HEK293T (cell line): ENCODE measurements around the gene KIFBP.

Experiments used
- CTCF ChIA-PET: fragments of 350-600 bp; formaldehyde crosslinking; extraction: SDS; loops from one replicate; lab custom pipeline; 2021; ENCODE audit warnings: antibody characterized with exemption, inconsistent platforms; lab: Yijun Ruan, JAX
- POLR2A ChIA-PET: fragments of 350-600 bp; formaldehyde crosslinking; extraction: SDS; loops from one replicate; lab custom pipeline; 2020; ENCODE audit warnings: antibody characterized with exemption, inconsistent platforms; lab: Yijun Ruan, JAX
- DNase-seq: peaks from one replicate; pipeline ENCODE4 v3.0.0; 2012; ENCODE audit warnings: mixed read lengths; ENCODE audit errors: extremely low spot score
- ARNT ChIP-seq: fragments of 450-650 bp; IDR thresholded peaks from 2 replicates; pipeline ENCODE4 v1.6.1; 2017; ENCODE audit warnings: mild to moderate bottlenecking
- BHLHE40 ChIP-seq: fragments of 450-650 bp; IDR thresholded peaks from 2 replicates; pipeline ENCODE4 v1.6.1; 2016; ENCODE audit warnings: mild to moderate bottlenecking, moderate library complexity, borderline replicate concordance
- CTBP1 ChIP-seq: fragments of 450-650 bp; IDR thresholded peaks from 2 replicates; pipeline ENCODE4 v1.6.1; 2016; ENCODE audit warnings: borderline replicate concordance
- ELF4 ChIP-seq: fragments of 450-650 bp; IDR thresholded peaks from 2 replicates; pipeline ENCODE4 v1.6.1; 2017; ENCODE audit warnings: antibody characterized with exemption
- FOXA1 ChIP-seq: fragments of 450-650 bp; IDR thresholded peaks from 2 replicates; pipeline ENCODE4 v1.6.1; 2016; ENCODE audit warnings: mild to moderate bottlenecking
- FOXK2 ChIP-seq: fragments of 450-650 bp; IDR thresholded peaks from 2 replicates; pipeline ENCODE4 v1.6.1; 2016; ENCODE audit warnings: mild to moderate bottlenecking
- FOXM1 ChIP-seq: fragments of 450-650 bp; IDR thresholded peaks from 2 replicates; pipeline ENCODE4 v1.6.1; 2017; ENCODE audit warnings: mild to moderate bottlenecking, borderline replicate concordance
- HDGF ChIP-seq: fragments of 450-650 bp; IDR thresholded peaks from 2 replicates; pipeline ENCODE4 v1.6.1; 2017; ENCODE audit warnings: antibody characterized with exemption, borderline replicate concordance
- L3MBTL2 ChIP-seq: fragments of 450-650 bp; conservative IDR thresholded peaks from 2 replicates; pipeline ENCODE4 v1.6.1; 2016; ENCODE audit warnings: mild to moderate bottlenecking
- LEF1 ChIP-seq: fragments of 450-650 bp; IDR thresholded peaks from 2 replicates; pipeline ENCODE4 v1.6.1; 2017; ENCODE audit warnings: mild to moderate bottlenecking, borderline replicate concordance
- NFRKB ChIP-seq: fragments of 450-650 bp; IDR thresholded peaks from 2 replicates; pipeline ENCODE4 v1.6.1; 2016; ENCODE audit warnings: mild to moderate bottlenecking, moderate library complexity
- SP1 ChIP-seq: fragments of 450-650 bp; IDR thresholded peaks from 2 replicates; pipeline ENCODE4 v1.6.1; 2017
- SUZ12 ChIP-seq: fragments of 450-650 bp; IDR thresholded peaks from 2 replicates; pipeline ENCODE4 v1.6.1; 2016; ENCODE audit warnings: mild to moderate bottlenecking
- TARDBP ChIP-seq: fragments of 450-650 bp; IDR thresholded peaks from 2 replicates; pipeline ENCODE4 v1.6.1; 2016
- ZNF384 ChIP-seq: fragments of 450-650 bp; IDR thresholded peaks from 2 replicates; pipeline ENCODE4 v1.6.1; 2016
- TF ChIP-seq, protein P1 (sequence below): fragments of 450-650 bp; IDR thresholded peaks from 2 replicates; pipeline ENCODE4 v1.6.1; 2016

The KIFBP gene

DNA sequence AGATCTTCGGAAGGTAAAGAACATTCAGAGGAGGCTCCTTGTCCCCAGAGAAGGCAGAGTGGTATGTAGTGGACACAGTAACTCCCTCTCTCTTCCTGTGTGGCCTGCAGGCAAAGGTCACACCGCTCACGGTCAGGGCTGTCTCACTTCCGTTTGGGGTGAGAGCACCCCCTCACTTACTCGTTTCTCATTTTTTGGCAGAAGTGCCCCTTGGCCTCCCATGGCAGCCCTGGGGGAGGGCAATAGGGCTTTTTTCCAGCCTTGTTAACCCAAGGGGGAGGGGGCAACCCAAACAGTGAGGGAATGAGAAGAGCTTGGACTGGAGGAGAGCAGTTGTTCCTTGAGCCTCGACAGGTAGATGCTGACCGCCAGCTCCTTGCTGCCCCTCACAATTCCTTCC, 67.5 kb downstream of the KIFBP start:
- ChIA-PET CTCF (interaction anchor here (1.1 kb wide), 1 partner anchor 9 kb away, joined by 5 read pairs; no protein-coding TSS in a partner anchor), POLR2A (no interaction called here)
- no peak for DNase-seq
- no peak for TF ChIP-seq ARNT
- TF ChIP-seq, protein P1, sequence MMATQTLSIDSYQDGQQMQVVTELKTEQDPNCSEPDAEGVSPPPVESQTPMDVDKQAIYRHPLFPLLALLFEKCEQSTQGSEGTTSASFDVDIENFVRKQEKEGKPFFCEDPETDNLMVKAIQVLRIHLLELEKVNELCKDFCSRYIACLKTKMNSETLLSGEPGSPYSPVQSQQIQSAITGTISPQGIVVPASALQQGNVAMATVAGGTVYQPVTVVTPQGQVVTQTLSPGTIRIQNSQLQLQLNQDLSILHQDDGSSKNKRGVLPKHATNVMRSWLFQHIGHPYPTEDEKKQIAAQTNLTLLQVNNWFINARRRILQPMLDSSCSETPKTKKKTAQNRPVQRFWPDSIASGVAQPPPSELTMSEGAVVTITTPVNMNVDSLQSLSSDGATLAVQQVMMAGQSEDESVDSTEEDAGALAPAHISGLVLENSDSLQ, result no peak
- no peak for TF ChIP-seq NFRKB
- no peak for TF ChIP-seq FOXA1
- TF ChIP-seq SUZ12, result no peak
- no peak for TF ChIP-seq L3MBTL2
- no peak for TF ChIP-seq ZNF384
- no peak for TF ChIP-seq FOXK2

- TF ChIP-seq CTBP1, result no peak
- TF ChIP-seq ZNF384, result no peak
- no peak for TF ChIP-seq BHLHE40
- DNase-seq, result no peak
- CTCF ChIA-PET, result interaction anchor here (0.6 to 1.1 kb wide), 2 partner anchors 8 to 22 kb away, joined by 3 to 5 read pairs; no protein-coding TSS in a partner anchor
- POLR2A ChIA-PET, result no interaction called here
Measured at GRCh38 chr10:69056536-69057260, 68.1 kb downstream of the KIFBP start.

DNA sequence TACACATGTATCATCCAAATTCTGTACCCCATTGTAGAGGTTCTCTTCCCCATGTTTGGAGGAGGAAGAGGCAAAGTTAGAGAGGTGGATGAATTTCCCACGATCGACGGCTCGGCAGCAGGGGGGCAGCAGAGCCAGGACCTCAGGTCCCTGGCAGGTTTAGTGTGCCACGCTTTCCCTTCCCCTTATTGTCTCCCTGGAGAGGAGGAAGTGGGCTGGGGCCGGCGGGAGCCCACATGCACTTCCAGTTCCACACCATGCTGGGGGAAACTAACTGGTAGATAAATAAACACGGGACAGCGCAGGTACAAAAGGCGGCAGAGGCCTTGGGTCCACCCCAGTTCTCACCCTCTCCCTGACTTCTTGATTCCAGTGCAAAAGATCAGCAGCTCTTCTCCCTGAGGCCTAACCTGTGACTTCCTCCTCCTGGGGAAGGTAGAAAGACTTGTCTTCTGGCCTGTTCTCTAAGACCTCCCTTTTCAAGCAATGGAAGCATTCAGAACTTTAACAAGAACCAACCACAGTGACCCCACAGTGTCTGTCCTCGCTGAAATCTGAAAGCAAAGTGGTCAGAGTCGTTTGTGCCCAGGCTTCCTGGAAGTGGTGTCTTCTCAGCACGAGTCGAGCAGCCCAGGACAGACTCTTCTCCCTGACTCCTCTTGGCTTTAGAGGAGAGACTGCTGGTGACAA, 68.8 kb downstream of the KIFBP start:
- ChIA-PET CTCF (interaction anchor here (0.6 kb wide), 1 partner anchor 22 kb away, joined by 3 read pairs; no protein-coding TSS in a partner anchor), POLR2A (no interaction called here)
- no peak for DNase-seq
- no peak for TF ChIP-seq BHLHE40
- no peak for TF ChIP-seq L3MBTL2
- no peak for TF ChIP-seq HDGF
- TF ChIP-seq NFRKB, result no peak
- TF ChIP-seq FOXK2, result no peak
- no peak for TF ChIP-seq CTBP1
- TF ChIP-seq LEF1, result no peak
- no peak for TF ChIP-seq FOXM1
- no peak for TF ChIP-seq ELF4
- TF ChIP-seq, protein P1, result no peak
- no peak for TF ChIP-seq SUZ12
- no peak for TF ChIP-seq ARNT
- no peak for TF ChIP-seq ZNF384
- TF ChIP-seq SP1, result no peak
- no peak for TF ChIP-seq FOXA1

GRCh38 chr10:69057951-69058297, 69.3 kb downstream of the KIFBP start:
- ChIA-PET POLR2A (no interaction called here), CTCF (no interaction called here)
- no peak for DNase-seq
- no peak for TF ChIP-seq ELF4
- no peak for TF ChIP-seq ZNF384
- TF ChIP-seq SP1, result no peak
- no peak for TF ChIP-seq ARNT
- TF ChIP-seq, protein P1, result no peak
- no peak for TF ChIP-seq FOXM1
- no peak for TF ChIP-seq TARDBP
- TF ChIP-seq HDGF, result no peak
- TF ChIP-seq FOXA1, result no peak
- no peak for TF ChIP-seq CTBP1
- no peak for TF ChIP-seq LEF1
- TF ChIP-seq NFRKB, result no peak
- TF ChIP-seq SUZ12, result no peak
- no peak for TF ChIP-seq L3MBTL2
- no peak for TF ChIP-seq BHLHE40
- no peak for TF ChIP-seq FOXK2

GRCh38 chr10:69060127-69060798, 71.7 kb downstream of the KIFBP start:
- ChIA-PET POLR2A (no interaction called here), CTCF (no interaction called here)
- no peak for TF ChIP-seq FOXM1
- TF ChIP-seq, protein P1, result no peak
- TF ChIP-seq TARDBP, result no peak
- no peak for TF ChIP-seq FOXK2
- no peak for TF ChIP-seq BHLHE40
- no peak for TF ChIP-seq LEF1
- no peak for TF ChIP-seq NFRKB
- no peak for TF ChIP-seq CTBP1
- TF ChIP-seq ZNF384, result no peak
- no peak for TF ChIP-seq SP1
- TF ChIP-seq SUZ12, result no peak
- TF ChIP-seq FOXA1, result no peak
- no peak for TF ChIP-seq ELF4
- no peak for TF ChIP-seq HDGF
- no peak for TF ChIP-seq ARNT
- no peak for DNase-seq
